Erythroblast (primary cell): Measurements from ENCODE around the gene FMN1.

Experiments
- GATA1 ChIP-seq: IDR thresholded peaks from 2 replicates; pipeline ENCODE4 v1.6.1; 2011; ENCODE audit warnings: low read depth, mild to moderate bottlenecking, control low read depth, low read length, moderate library complexity
- POLR2A ChIP-seq: IDR thresholded peaks from 2 replicates; pipeline ENCODE4 v1.6.1; 2011; ENCODE audit warnings: mild to moderate bottlenecking, low read length

DNA sequence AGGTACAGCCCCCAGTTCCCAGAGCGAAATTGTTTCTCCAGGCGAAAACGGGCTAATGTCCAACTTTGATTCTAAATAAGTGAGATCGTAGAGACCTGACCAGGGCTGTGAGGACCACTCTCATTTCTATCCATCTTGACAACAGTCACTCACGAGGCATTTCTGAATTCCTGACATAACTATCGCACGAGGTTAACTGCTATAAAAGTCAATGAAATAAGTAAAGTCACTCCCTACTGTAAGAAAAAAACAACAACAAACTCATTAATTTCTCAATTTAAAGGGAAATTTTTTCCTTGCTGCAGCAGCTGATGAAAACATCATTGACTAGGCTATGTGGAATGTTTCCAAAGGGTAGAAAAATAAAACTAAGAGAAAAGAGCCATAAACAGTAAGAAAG, 407.6 kb downstream of the FMN1 start:
- TF ChIP-seq POLR2A (no peak), GATA1 (no peak)
